Activated naive CD8-positive, alpha-beta T cell treated with anti-CD3 and anti-CD28 coated beads, Interleukin-2, amount 50 U/mL, for 16 hours (primary cell): Measurements from ENCODE around the gene CBFA2T2.
A peak's percentile ranks its signal among the peaks of the same experiment; 100 is the strongest.
"Not testable (repeated sequence)": the region's sequence is repeated elsewhere in the genome, so short reads cannot be mapped to it uniquely, and the experiment has no call there.

Experiments
- DNase-seq: peaks from one replicate; pipeline ENCODE4 v3.0.0-alpha.2; 2020; ENCODE audit warnings: low read depth, low spot score

The CBFA2T2 gene

GRCh38 chr20:33470866-33471265 is 19.0 kb upstream of the CBFA2T2 start:
- DNase-seq = no peak

- no peak for DNase-seq
These were observed 16.9 kb upstream of the CBFA2T2 start for GRCh38 chr20:33472868-33473435.

GRCh38 chr20:33474097-33474873 is 15.6 kb upstream of the CBFA2T2 start:
- no peak for DNase-seq

- no peak for DNase-seq
These were observed 14.9 kb upstream of the CBFA2T2 start for GRCh38 chr20:33474963-33475362.

GRCh38 chr20:33475381-33476152 is 14.3 kb upstream of the CBFA2T2 start:
- DNase-seq = no peak

GRCh38 chr20:33477386-33478234 is 12.3 kb upstream of the CBFA2T2 start:
- no peak for DNase-seq

- DNase-seq = no peak
These were observed 9.8 kb upstream of the CBFA2T2 start for GRCh38 chr20:33480048-33480447.

GRCh38 chr20:33481431-33481941 is 8.4 kb upstream of the CBFA2T2 start:
- DNase-seq = no peak

- DNase-seq = no peak
These were observed 7.3 kb upstream of the CBFA2T2 start for GRCh38 chr20:33482581-33482980.

GRCh38 chr20:33483186-33483585 is 6.7 kb upstream of the CBFA2T2 start:
- not testable (repeated sequence) for DNase-seq

GRCh38 chr20:33488201-33488600 is 1.7 kb upstream of the CBFA2T2 start:
- DNase-seq = no peak

GRCh38 chr20:33488661-33489494 is 1.0 kb upstream of the CBFA2T2 start:
- not testable (repeated sequence) for DNase-seq

- DNase-seq = peak; percentile 99
These were observed 337 bp upstream of the CBFA2T2 start for GRCh38 chr20:33489495-33490022.

- no peak for DNase-seq
These were observed 1.2 kb downstream of the CBFA2T2 start for GRCh38 chr20:33490934-33491656.

- no peak for DNase-seq
These were observed 3.3 kb downstream of the CBFA2T2 start for GRCh38 chr20:33493076-33493766.

- DNase-seq = not testable (repeated sequence)
These were observed 6.9 kb downstream of the CBFA2T2 start for GRCh38 chr20:33496776-33497175.

- DNase-seq = no peak
These were observed 9.5 kb downstream of the CBFA2T2 start for GRCh38 chr20:33499355-33499754.

GRCh38 chr20:33501000-33501399 is 11.1 kb downstream of the CBFA2T2 start:
- no peak for DNase-seq

- no peak for DNase-seq
These were observed 13.7 kb downstream of the CBFA2T2 start for GRCh38 chr20:33503564-33503963.
